ENCODE data around the gene ASCL3.

DNA sequence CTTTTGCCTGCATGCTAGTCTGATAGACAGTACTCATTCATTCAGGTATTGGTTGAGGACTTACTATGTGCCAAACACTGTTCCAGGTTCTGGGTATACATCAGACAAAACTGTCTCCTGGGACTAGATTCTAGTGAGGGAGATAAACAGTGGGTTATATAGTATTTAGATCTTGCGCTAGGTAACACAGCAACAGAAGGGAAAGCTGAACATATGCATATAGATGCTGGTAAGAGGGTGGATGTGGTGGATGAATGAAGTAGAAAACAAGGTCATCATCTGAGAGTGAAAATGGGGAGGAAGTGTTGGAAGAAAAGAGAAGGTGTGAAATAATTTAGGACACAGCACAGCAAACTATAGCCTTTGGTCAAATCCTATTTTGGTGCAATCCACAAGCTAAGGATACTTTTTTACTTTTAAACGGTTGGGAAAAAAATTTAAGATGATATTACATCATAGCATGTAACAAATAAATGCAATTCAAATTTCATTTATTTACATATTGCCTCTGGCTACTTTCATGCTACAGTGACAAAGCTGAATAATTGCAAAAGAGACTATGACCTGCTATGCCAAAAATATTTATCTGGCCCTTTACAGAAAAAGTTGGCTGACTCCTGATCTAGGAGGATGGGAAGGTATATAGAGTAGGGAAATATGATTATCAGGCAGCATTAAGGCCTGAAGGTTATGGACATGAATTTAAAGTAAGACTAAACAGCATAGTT is 28.5 kb upstream of the ASCL3 start:
- TF ChIP-seq POLR2A (IDR thresholded peaks at IDR 0.05) = no peak
- TF ChIP-seq, protein P1, sequence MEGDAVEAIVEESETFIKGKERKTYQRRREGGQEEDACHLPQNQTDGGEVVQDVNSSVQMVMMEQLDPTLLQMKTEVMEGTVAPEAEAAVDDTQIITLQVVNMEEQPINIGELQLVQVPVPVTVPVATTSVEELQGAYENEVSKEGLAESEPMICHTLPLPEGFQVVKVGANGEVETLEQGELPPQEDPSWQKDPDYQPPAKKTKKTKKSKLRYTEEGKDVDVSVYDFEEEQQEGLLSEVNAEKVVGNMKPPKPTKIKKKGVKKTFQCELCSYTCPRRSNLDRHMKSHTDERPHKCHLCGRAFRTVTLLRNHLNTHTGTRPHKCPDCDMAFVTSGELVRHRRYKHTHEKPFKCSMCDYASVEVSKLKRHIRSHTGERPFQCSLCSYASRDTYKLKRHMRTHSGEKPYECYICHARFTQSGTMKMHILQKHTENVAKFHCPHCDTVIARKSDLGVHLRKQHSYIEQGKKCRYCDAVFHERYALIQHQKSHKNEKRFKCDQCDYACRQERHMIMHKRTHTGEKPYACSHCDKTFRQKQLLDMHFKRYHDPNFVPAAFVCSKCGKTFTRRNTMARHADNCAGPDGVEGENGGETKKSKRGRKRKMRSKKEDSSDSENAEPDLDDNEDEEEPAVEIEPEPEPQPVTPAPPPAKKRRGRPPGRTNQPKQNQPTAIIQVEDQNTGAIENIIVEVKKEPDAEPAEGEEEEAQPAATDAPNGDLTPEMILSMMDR (IDR thresholded peaks at IDR 0.05) = no peak
